Measurements from ENCODE around the gene TPD52L1. TPM values are rescaled to one million over a fixed set of nuclear protein-coding genes. Genes with fewer than 3 reads are reported as not detected.

Gene TPD52L1
- total and polyA plus RNA-seq, 2 of the 13 experiments (the other 11 are each of a cell fraction or from before 2014, with no cell fraction given): 0.49 to 0.53 TPM

DNA sequence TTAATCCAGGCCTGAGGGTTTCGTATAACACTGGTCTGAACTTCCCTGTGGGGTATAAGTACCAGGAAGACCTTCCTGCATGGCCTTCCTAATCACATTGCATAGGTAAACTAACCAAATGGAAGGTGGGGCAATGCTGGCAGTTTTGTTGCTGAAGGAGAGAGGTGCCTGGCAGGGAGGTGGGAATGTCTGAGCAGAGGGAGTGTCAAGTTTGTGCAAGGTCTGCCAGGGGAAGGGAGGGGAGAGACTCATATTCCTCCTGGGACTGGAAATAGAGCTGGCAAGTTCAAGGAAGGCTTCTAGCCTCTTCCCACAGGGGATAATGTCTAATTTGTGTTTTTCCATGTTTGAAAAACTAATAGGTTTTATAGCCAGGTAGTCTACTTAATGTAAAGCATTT lies 77.6 kb downstream of the TPD52L1 start:
- Histone ChIP-seq H3K27me3 (ENCODE audit: control insufficient read depth in 1 of 2, insufficient read depth in 2 of 2, low read length in 2 of 2) (no peaks in the 10 kb centered on the region), H3K4me2 (ENCODE audit: low read depth, low read length) (no peak overlapping the region), H3K79me2 (ENCODE audit: insufficient read depth, low read length) (no peaks in the 10 kb centered on the region), H3K9ac (ENCODE audit: insufficient read depth, low read depth, low read length) (no peak overlapping the region), H3K4me3 (replicated peaks in 1 of 3; ENCODE audit: insufficient read depth in 1 of 3, low read depth in 2 of 3, low read length in 3 of 3) (no peak overlapping the region), H3K27ac (ENCODE audit: extremely low read length, insufficient read depth, low read length) (no peak overlapping the region), H3K9me3 (ENCODE audit: low read length) (no peaks in the 10 kb centered on the region), H3K36me3 (replicated peaks in 1 of 2; ENCODE audit: control insufficient read depth in 1 of 2, insufficient read depth in 2 of 2, low read length in 2 of 2) (no peaks in the 10 kb centered on the region), H3K4me1 (ENCODE audit: insufficient read depth, low read length) (no peaks in the 10 kb centered on the region), H4K20me1 (ENCODE audit: insufficient read depth, low read length) (no peaks in the 10 kb centered on the region), H2AFZ (ENCODE audit: low read length) (no peak overlapping the region)
- intact Hi-C loops (cut with micrococcal nuclease; ENCODE audit: unreplicated experiment): no loop called here
- DNase-seq (ENCODE audit: low spot score) (no peak), FAIRE-seq (no peak), ATAC-seq (no peak)
- TF ChIP-seq ZBTB38 (CRISPR knock-in tag; IDR thresholded peaks at IDR 0.05) (no peak), IRF1 (CRISPR knock-in tag; IDR thresholded peaks at IDR 0.05; ENCODE audit: low read depth) (no peak), ZNF34 (CRISPR knock-in tag; IDR thresholded peaks at IDR 0.05; ENCODE audit: borderline replicate concordance) (no peak), ZNF562 (CRISPR knock-in tag; IDR thresholded peaks at IDR 0.05; ENCODE audit: borderline replicate concordance) (no peak), HOXA3 (CRISPR knock-in tag; IDR thresholded peaks at IDR 0.05) (no peak), GZF1 (CRISPR knock-in tag; IDR thresholded peaks at IDR 0.05) (no peak), ZNF775 (CRISPR knock-in tag; IDR thresholded peaks at IDR 0.05; ENCODE audit: borderline replicate concordance) (no peak), FOSL1 (CRISPR knock-in tag; IDR thresholded peaks at IDR 0.05; ENCODE audit: borderline replicate concordance) (no peak), SATB2 (CRISPR knock-in tag; IDR thresholded peaks at IDR 0.05) (no peak), RFXANK (CRISPR knock-in tag; IDR thresholded peaks at IDR 0.05) (no peak), JUNB (CRISPR knock-in tag; IDR thresholded peaks at IDR 0.05; ENCODE audit: borderline replicate concordance) (no peak), ZHX2 (IDR thresholded peaks at IDR 0.05; ENCODE audit: low read depth) (no peak), ZHX2 (CRISPR knock-in tag; IDR thresholded peaks at IDR 0.05; ENCODE audit: borderline replicate concordance) (no peak), TOE1 (CRISPR knock-in tag; IDR thresholded peaks at IDR 0.05) (no peak), KMT2B (CRISPR knock-in tag; IDR thresholded peaks at IDR 0.05) (no peak)
- CTCF ChIA-PET (ENCODE audit: low intra/inter-chr PET ratio, low total read pairs): no interaction called here
- in situ Hi-C loops (cut with HindIII; ENCODE audit: extremely low pct_ligation_motif_present, low pct_unique_long_range_greater_than_20kb): no loop called here
- BruUV-seq (replicated peaks): no TSS peak
- POLR2A ChIA-PET: no interaction called here
- 4% methylated on average over 1 of the region's 1 CpG for WGBS (ENCODE audit: low lambda C conversion rate)
